ENCODE data around the gene ZNF275.

- TF ChIP-seq, protein P1, sequence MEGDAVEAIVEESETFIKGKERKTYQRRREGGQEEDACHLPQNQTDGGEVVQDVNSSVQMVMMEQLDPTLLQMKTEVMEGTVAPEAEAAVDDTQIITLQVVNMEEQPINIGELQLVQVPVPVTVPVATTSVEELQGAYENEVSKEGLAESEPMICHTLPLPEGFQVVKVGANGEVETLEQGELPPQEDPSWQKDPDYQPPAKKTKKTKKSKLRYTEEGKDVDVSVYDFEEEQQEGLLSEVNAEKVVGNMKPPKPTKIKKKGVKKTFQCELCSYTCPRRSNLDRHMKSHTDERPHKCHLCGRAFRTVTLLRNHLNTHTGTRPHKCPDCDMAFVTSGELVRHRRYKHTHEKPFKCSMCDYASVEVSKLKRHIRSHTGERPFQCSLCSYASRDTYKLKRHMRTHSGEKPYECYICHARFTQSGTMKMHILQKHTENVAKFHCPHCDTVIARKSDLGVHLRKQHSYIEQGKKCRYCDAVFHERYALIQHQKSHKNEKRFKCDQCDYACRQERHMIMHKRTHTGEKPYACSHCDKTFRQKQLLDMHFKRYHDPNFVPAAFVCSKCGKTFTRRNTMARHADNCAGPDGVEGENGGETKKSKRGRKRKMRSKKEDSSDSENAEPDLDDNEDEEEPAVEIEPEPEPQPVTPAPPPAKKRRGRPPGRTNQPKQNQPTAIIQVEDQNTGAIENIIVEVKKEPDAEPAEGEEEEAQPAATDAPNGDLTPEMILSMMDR (IDR thresholded peaks at IDR 0.05): no peak
- TF ChIP-seq POLR2A (IDR thresholded peaks at IDR 0.05): no peak
Observed at GRCh38 chrX:153401133-153401764, 67.3 kb downstream of the ZNF275 start, which contains the start of gene PNMA6E.
